ENCODE measurements around the gene DCTN5.
"Not testable (repeated sequence)": the region's sequence is repeated elsewhere in the genome, so short reads cannot be mapped to it uniquely, and the experiment has no call there.

DCTN5 gene

GRCh38 chr16:23694265-23694643 lies 53.0 kb downstream of the DCTN5 start:
- no peak for DNase-seq (ENCODE audit: low read depth in 2 of 2)

DNA sequence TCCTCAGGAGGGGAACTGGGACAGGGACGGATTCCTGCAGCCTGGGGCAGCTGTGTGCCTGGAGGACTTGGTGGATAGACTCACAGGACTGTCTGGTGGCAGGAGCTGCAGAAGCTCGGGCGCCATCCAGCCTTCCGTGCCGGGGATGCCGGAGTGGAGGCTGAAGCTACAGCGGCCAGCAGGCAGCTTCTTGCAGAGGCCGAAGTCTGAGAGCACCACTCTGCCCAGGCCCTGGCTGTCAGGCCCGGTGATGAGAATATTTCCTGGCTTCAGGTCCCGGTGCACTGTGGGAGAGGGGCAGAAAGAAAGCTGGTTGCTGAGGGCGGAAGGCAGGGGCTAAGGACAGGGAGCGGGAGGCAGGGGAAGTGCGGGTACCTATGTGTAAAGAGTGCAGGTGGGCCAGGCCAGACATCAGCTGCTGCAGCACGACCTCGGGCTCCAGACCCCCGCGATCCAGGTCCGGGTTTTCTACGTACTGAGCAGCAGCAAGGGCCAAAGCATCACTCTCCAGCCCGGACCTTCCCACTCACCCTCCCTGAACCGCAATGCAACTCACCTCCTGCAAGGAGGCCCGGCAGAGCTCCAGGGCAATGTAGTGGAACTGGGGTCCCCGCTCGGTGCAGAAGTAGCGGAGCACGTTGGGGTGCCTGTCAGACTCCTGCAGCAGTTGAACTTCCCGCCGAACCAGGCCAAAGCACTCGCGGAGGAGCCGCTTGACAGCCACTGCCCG lies 53.5 kb downstream of the DCTN5 start:
- no peak for DNase-seq (ENCODE audit: low read depth in 2 of 2)

DNA sequence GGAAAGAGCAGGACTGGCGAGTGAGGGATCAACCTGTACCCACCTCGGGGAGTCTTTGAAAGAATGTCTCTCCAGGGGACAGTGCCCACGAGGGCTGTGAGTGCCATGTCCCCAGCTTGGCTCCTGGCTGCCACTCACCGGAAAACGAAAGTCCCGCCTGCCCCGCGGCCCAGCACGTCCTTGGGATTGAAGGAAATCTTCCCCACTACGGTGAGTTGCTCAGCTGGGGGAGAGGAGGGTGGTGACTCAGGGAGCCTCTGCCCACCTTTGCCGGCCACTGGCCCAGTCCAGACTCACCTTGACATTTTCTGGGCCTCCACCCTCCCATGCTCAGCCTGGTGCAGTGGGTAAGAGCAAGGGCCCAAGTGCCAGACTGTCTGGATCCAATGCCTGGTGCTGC lies 54.5 kb downstream of the DCTN5 start:
- DNase-seq (ENCODE audit: low read depth in 2 of 2): no peak

DNA sequence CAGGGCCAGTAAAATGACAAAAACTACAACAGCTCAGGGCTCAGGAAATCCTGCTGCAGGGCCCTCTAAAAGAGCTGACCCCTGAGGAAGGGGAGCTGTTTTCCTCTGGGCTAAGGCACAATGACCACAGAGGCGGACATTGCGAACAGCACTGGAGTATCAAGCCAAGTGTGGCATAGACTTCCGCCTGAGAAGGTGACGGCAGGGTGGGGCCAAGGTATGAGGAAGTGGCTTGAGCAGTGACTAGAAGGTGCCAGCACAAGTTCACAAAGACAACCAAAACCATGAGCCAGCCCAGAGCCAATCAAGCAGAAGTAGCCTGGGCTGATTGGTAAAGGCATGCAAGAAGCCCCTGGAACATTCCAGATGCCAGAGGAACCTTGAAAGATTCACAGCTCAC lies 57.8 kb downstream of the DCTN5 start:
- no peak for DNase-seq (ENCODE audit: low read depth in 2 of 2)

DNA sequence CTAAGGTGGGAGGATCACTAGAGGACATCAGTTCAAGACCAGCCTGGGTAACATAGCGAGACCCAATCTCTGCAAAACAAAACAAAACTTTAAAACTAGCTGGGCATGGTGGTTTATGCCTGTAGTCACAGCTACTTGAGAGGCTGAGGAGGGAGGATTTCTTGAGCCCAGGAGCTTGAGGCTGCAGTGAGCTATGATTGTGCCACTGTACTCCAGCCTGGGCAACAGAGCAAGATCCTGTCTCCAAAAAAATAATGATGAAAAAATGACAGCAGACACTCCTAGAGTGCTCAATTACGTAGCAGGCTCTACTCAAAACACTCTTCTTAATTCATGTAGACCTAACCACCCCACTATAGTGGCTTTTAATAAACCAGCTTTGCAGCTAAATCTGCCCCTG lies 58.8 kb downstream of the DCTN5 start:
- no peak for DNase-seq (ENCODE audit: low read depth in 2 of 2)

DNA sequence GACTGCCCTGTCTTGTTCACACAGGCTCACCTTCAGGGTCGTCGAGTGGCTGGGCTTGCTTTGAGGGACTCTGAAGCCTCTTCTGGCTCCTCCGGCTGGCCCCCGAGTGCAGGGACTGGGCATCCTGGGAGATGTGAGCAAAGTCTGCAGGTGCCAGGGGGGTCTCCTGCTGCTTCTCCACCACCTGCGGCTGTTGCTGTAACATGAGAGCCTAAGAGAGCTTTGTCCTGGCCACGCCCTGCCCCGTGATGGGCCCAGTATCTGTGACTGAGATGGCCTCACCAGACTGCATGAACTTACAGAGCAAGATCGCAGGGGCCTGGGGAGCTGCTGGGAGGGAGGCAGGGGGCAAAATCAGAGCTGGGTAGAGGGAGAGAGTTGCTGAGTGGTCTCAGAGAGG lies 59.2 kb downstream of the DCTN5 start:
- DNase-seq (ENCODE audit: low read depth in 2 of 2): no peak

GRCh38 chr16:23701045-23701444 lies 59.8 kb downstream of the DCTN5 start:
- no peak for DNase-seq (ENCODE audit: low read depth in 2 of 2)

- no peak for DNase-seq (ENCODE audit: low read depth in 2 of 2)
Measured at GRCh38 chr16:23702951-23703350, 61.7 kb downstream of the DCTN5 start.

GRCh38 chr16:23704772-23705516 lies 63.7 kb downstream of the DCTN5 start:
- DNase-seq (ENCODE audit: low read depth in 2 of 2): no peak

GRCh38 chr16:23705517-23705902 lies 64.2 kb downstream of the DCTN5 start:
- DNase-seq (ENCODE audit: low read depth in 2 of 2): no peak

DNA sequence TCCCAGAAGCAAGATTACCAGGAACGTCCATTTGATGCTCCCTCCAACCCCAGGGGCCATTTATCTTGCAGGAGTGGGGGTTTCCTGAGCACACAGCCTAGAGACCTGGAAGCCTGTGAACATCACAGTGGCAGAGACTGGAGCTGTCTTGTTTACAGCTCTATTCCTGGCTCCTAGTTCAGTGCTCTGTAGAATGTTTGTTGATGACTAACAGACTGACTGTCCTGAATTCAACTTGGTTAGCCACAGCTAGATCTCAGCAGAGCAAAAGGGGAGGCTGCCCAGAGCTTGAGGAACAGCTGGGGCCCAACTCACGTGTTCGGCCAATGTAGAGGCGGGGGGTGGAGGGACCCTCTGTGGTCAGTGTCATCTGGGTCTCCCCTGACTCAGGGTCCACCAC lies 65.2 kb downstream of the DCTN5 start:
- no peak for DNase-seq (ENCODE audit: low read depth in 2 of 2)

DNA sequence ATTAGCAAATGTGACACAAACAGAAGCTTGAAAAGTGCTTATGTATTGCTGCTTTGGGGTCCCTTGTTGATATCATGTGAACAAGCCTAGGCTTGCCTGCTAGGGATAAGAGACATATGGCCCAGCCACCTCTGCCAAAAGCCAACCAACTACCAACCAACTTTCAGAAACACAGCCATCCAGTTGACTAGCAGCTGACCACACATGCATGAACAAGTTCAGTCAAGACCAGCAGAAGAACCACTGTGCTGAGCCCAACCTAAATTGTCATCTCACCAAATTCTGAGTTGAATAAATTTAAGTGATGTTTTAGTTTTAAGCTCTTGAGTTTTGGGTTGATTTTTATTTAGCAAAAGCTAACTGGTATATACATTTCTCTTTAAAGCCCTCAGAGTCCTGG lies 68.3 kb downstream of the DCTN5 start:
- DNase-seq (ENCODE audit: low read depth in 2 of 2): no peak

- no peak for DNase-seq (ENCODE audit: low read depth in 2 of 2)
Measured at GRCh38 chr16:23710008-23710407, 68.7 kb downstream of the DCTN5 start.

DNA sequence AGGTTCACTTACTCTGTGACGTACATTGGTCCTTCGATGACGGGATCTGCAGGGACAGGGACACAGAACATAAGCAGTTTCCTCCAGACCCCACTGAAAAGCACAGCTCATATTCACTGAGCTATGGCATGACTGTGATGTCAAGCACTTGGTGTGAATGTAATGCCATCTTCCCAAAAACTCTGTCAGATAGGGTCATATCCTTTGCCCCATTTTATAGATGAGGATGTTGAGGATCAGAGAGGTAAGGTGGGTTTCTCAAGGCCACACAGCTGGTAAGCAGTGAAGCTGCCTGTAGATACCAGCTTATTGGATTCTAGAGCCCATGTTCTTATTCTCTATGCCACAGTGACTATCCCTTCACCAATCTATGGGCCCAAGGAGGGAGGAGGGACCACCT lies 69.2 kb downstream of the DCTN5 start:
- DNase-seq (ENCODE audit: low read depth in 2 of 2): no peak

DNA sequence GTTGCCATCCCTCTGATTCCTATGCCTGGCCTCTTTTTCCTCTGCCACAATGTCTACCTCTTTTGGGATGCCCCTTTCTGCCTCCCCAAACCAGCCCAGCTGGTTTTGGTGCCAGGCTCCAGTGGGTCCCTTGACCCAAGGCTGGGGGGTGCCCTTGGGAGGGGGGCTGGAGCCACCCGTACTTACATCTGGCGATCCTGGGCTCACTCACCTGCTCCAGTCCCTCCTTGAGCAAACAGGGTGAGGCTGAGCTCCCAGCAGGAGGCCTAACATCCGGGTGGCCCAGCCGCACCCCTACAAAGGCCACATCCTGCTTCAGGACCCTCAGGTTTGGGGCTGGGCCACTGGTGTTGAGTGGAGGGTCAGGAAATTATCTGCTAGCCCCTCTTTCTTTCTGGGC lies 70.5 kb downstream of the DCTN5 start:
- DNase-seq (ENCODE audit: low read depth in 2 of 2): no peak

DNA sequence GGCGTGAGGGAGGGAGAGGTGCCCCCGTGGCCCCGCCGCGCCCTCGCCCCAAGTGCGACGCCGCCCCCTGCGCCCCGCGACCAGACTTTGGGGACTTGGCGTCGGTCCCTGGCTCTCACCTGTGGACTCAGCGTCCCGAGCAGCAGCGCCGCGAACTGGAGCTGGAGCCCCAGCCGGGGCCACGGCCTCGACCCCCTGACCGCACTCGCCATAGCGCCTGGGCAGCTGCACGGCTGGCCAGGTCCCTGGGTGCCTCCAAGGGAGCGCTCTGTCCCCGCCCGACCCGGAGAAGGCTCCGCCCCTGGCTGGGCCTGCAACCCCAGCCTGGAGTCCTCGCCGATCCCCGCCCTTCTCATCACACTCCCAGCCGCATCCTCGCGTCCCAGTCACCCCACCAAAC lies 71.7 kb downstream of the DCTN5 start, which contains the start of gene ERN2:
ERN2 (minus strand) TSS at position 247 of the 400 bp plus-strand sequence; CDS start at position 212, 35 bp downstream.
- DNase-seq (ENCODE audit: low read depth in 2 of 2): no peak

- DNase-seq (ENCODE audit: low read depth in 2 of 2): no peak
Measured at GRCh38 chr16:23716484-23716883, 75.2 kb downstream of the DCTN5 start.

GRCh38 chr16:23722613-23723240 lies 81.5 kb downstream of the DCTN5 start:
- not testable (repeated sequence) for DNase-seq (ENCODE audit: low read depth in 2 of 2)

DNA sequence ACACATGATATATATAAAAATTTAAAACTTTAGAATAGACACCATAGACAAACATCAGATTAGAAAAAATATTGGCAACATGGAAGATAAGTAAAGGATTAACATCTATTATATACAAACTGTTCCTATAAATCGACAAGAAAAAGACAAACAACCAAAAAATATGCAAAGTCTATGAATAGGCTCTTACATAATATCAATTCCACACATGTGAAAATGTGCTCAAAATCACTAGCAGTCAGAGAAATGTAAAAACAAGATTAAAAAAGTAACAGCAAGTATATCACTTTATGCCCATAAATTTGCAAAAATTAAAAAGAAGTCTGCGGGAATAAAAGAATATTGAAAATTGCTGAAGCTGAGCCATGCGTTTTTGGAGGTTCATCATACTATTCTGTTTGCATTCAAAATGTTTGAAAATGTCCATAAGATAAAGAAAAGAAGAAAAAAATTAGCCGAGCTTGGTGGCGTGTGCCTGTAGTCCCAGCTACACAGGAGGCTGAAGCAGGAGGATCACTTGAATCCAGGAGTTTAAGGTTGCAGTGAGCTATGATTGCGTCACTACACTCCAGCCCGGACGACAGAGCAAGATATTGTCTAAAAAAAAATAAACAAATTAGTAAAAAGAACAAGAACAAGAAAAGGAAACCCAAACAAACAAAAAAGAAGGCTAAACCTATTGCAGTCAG lies 83.0 kb downstream of the DCTN5 start:
- DNase-seq (ENCODE audit: low read depth in 2 of 2): no peak

DNA sequence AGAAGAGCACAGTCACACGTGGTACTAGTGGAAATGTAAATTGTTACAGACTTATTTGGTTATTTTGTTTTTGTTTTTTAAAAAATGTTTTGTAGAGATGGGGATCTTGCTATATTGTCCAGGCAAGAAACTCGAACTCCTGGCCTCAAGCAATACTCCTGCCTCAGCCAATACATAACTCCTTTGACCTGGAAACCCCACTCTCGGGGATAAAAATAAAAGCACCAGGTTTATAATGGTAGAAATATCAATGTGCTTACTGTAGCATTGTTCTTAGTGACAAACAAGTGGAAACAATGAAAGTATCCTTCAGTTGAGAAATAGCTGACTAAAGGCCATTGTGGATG lies 83.5 kb downstream of the DCTN5 start:
- no peak for DNase-seq (ENCODE audit: low read depth in 2 of 2)

GRCh38 chr16:23726710-23727109 lies 85.4 kb downstream of the DCTN5 start:
- DNase-seq (ENCODE audit: low read depth in 2 of 2): no peak

All from stimulated activated CD8-positive, alpha-beta memory T cell treated with anti-CD3 and anti-CD28 coated beads, Interleukin-15, amount 100 ng/mL, for 48 hours (primary cell).